Measurements from ENCODE around the gene STARD10. TPM values are rescaled to one million over a fixed set of nuclear protein-coding genes. Genes with fewer than 3 reads are reported as not detected.

The STARD10 gene
- total and polyA plus RNA-seq, 2 experiments from 2014 or later = 16.6 to 20.5 TPM

GRCh38 chr11:72833083-72833733 is 39.4 kb upstream of the STARD10 start:
- Histone ChIP-seq H3K79me2 (replicated peaks; ENCODE audit: insufficient read depth) (no peaks in the 10 kb centered on the region), H3K9me2 (ENCODE audit: insufficient read depth) (no peaks in the 10 kb centered on the region), H3K27ac (ENCODE audit: low read depth) (no peak overlapping the region), H4K20me1 (replicated peaks; ENCODE audit: insufficient read depth) (no peaks in the 10 kb centered on the region; the same call in 1 of the 2 replicates), H3K4me3 (no peak overlapping the region), H3F3A (replicated peaks; ENCODE audit: low read depth) (no peaks in the 10 kb centered on the region), H3K27me3 (ENCODE audit: insufficient read depth) (no peaks in the 10 kb centered on the region), H3K4me2 (no peak overlapping the region), H3K36me3 (ENCODE audit: insufficient read depth) (no peaks in the 10 kb centered on the region), H3K4me1 (ENCODE audit: insufficient read depth) (peaks cover 7% of the 10 kb centered on the region), H2AFZ (no peak overlapping the region)
- DNase-seq (ENCODE audit: low spot score) = no peak
- H3K4me1 Mint-ChIP-seq = peaks cover 8% of the 10 kb centered on the region; the same call in 2 of the 3 replicates
- H3K27me3 Mint-ChIP-seq (ENCODE audit: insufficient read depth, low read depth, poor library complexity) = peaks cover 15% of the 10 kb centered on the region
- H3K27ac Mint-ChIP-seq = no peak overlapping the region
- ATAC-seq = no peak
- no peaks in the 10 kb centered on the region for H3K9me3 Mint-ChIP-seq
- no peaks in the 10 kb centered on the region for H3K36me3 Mint-ChIP-seq (ENCODE audit: low read depth)
- no peak overlapping the region for H3K4me3 Mint-ChIP-seq
- TF ChIP-seq ZNF114 (CRISPR knock-in tag; IDR thresholded peaks at IDR 0.05) = no peak
- TF ChIP-seq EZH2phosphoT487 (IDR thresholded peaks at IDR 0.05; ENCODE audit: unreplicated experiment) = no peak
- no peak for TF ChIP-seq JUNB (IDR thresholded peaks at IDR 0.05; ENCODE audit: unreplicated experiment)
- TF ChIP-seq CTCF (conservative IDR thresholded peaks at IDR 0.05; ENCODE audit: low read depth in 2 of 2) = no peak
- TF ChIP-seq NANOG (IDR thresholded peaks at IDR 0.05; ENCODE audit: borderline replicate concordance) = no peak
- TF ChIP-seq STAT1 (IDR thresholded peaks at IDR 0.05; ENCODE audit: unreplicated experiment) = no peak
- no peak for TF ChIP-seq EZH2 (IDR thresholded peaks at IDR 0.05; ENCODE audit: low read depth, unreplicated experiment)
- TF ChIP-seq POLR2AphosphoS5 (IDR thresholded peaks at IDR 0.05; ENCODE audit: low read depth) = no peak
- TF ChIP-seq CREB1 (CRISPR knock-in tag; IDR thresholded peaks at IDR 0.05; ENCODE audit: low read depth) = no peak
- no peak for TF ChIP-seq REST (IDR thresholded peaks at IDR 0.05; ENCODE audit: unreplicated experiment)
- TF ChIP-seq ETS1 (IDR thresholded peaks at IDR 0.05) = no peak

Measured in GM23338 (cell line).